NCI-H2227 (cell line): ENCODE measurements around the gene FAM3A.
"Not testable (repeated sequence)": the region's sequence is repeated elsewhere in the genome, so short reads cannot be mapped to it uniquely, and the experiment has no call there.

Experiments
- DNase-seq: peaks from one replicate; lab custom pipeline; 2025; ENCODE audit not compliant: unreplicated experiment; lab: John Stamatoyannopoulos, UW

FAM3A gene, protein sequence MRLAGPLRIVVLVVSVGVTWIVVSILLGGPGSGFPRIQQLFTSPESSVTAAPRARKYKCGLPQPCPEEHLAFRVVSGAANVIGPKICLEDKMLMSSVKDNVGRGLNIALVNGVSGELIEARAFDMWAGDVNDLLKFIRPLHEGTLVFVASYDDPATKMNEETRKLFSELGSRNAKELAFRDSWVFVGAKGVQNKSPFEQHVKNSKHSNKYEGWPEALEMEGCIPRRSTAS

DNA sequence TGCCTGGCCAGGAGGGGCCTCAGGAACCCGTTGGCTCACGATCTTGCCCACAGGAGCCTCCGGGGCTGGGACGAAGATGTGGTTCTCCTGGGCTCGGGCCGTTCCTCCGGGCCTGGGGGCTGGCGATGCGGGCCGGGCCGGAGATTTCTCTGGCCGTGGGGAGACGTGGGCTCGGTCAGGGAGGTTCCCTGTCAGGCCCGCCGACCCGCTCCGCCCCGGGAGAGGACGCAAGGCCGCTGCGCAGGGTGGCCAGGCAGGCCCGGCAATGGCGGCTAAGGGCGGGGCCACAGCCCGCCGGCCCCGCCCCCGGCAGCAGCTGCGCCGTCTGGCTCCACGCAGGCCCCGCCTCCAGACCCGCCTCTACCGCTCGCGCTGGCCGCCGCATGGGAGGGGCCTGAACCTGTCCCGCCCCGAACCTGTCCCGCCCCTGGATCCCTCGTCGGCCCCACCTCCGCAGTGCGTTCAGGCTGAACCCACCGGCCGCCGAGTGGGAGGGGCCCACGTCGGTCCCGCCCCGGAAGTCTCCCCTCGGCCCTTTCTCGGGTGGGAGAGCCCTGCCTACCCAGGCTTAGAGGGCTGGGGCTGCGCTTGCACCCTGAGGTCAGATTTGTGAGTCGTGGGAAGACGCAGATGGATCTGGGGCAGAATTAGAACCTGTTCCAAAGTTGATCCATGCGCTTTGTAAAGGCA, at the start of gene FAM3A:
Gene FAM3A (minus strand): TSS at position 267 of the 690 bp plus-strand sequence. CDS start 460 bp downstream, outside the sequence.
- DNase-seq: peak; percentile 91

DNA sequence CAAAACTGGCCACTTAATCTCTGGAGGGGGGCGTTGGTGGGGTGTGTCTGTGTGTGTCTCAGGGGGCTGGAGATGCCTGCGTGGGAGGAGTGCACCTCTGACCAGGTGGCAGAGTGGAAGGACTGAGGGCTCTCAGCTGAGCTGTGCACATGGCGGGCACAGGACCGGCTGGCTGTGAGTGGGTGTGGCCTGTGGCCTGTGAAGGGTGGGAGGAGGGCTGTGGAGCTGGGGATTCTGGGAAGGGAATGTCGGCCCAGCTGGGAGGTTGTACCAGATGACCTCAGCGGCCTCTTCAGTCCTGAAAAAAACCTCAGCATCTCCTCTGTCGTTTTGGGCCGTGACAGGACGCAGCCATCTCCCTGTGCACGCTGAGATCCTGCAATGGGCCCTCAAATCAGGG, 46.3 kb upstream of the FAM3A start:
- DNase-seq: not testable (repeated sequence)

DNA sequence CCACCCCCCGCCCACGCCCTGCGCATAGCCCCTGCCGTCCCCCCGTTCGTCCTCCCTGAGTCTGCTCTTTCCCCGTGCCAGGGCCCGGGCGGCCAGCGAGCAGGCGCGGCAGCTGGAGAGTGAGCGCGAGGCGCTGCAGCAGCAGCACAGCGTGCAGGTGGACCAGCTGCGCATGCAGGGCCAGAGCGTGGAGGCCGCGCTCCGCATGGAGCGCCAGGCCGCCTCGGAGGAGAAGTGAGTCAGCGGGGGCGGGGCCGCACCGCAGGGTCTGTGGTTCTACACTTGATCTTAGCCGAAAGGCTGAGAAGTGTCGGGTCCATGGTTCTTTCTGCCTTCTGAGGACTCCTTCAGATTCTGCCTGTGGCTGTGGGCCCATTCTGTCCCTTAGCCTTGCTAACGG, 44.3 kb upstream of the FAM3A start:
- not testable (repeated sequence) for DNase-seq

DNA sequence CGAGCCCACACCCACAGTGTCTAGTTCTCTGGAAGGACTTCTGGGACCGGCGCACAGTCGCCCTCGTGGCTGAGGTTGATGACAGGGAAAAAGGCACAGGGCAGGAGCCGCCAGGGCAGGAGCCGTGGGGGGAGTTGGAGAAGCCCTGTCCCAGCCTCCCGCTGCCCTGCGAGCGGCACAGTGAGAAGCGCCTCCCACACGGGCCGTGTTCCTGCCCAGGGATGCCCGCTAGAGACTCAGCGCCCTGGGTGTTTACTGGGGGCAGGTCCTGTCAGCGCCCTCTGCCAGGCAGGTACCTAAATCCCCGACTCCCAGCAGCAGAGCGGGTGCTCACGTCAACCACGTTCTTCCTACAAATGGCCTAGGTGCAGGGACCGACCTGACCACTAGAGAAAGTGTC, 42.9 kb upstream of the FAM3A start:
- not testable (repeated sequence) for DNase-seq

DNA sequence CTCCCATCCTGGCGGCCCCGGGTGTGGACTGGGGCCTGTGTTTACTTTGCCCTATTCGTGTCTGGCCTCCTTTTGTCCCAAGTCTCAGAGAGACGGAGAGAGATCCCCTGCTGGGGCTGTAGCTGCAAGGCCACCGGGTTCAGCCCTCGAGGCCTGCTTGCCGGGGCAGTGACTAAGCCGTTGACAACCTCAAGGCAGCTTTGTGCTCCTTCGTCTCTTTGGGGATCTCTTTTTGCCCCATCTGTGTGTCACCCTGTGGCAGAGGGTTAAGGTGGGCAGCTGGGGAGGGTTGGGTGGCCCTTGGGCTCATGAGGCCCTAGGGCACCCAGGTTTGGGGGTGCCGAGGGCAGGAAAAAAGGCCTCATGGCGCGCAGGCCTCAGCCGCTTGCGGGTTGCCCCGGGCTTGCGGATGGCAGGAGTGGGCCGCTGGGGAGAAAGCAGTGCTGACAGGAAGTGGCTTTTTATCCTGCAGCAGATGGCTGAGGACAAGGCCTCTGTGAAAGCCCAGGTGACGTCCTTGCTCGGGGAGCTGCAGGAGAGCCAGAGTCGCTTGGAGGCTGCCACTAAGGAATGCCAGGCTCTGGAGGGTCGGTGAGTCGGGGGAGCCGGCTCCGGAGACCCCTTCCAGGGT, 42.1 kb upstream of the FAM3A start:
- not testable (repeated sequence) for DNase-seq

DNA sequence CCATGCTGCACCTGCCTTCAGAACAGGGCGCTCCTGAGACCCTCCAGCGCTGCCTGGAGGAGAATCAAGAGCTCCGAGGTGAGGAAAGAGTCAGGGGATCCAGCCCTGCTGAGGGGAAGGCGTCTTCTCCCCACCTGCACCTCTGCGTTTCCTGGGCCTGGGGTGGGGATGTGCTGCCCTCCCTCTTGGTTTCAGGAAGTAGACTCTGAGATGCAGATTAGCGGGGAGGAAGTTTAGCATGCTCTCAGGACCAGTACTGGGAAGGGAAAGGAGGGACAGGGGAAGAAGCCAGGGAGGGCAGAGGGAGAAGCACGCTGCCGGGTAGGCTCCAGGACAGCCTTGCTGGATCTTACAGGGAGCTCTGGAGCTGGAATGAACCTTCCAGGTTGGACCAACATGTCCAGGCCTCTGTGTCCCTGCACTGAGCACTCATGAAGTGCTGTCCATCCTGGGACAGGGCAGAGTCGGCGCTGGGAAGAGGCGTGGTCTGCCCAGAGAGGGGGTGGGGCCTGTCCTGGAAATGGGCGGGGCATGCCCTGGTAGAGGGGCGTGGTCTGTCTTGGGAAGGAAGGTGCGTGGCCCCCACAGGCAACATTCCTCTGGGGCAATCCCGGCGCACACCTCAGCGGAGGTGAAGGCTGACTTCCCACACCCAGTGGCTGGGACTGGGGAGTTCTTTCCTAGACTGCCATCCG, 36.2 kb upstream of the FAM3A start:
- DNase-seq: not testable (repeated sequence)

DNA sequence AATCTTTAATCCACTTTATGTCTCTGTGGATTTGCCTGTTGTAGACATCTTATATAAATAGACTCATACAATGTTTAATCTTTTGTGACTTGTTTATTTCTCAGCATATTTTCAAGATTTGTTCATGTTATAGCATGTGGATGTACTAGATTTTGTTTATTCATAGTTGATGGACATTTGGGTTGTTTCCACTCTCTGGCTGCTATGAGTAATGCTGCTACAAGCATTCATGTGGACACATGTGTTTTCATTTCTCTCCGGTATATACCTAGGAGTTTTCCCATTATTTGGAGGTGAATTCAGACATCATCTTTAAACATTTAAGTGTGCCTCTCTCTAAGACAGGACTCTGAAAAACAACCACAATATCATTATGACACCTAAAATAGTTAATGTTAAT, 33.7 kb upstream of the FAM3A start:
- DNase-seq: no peak

DNA sequence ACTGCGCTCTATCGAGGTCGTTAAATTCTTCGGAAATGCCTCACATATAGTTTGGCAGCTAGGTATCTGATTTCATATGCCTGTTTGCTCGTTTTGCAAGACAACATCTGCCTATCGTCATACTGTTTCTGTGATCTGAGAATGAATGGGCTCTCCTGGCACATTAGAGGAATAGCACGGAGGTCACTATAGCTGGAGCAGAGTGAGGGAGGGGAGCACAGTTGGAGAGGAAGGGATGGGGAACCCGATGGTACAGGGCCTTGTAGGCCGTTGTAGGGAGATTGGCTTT, 31.9 kb upstream of the FAM3A start:
- no peak for DNase-seq

DNA sequence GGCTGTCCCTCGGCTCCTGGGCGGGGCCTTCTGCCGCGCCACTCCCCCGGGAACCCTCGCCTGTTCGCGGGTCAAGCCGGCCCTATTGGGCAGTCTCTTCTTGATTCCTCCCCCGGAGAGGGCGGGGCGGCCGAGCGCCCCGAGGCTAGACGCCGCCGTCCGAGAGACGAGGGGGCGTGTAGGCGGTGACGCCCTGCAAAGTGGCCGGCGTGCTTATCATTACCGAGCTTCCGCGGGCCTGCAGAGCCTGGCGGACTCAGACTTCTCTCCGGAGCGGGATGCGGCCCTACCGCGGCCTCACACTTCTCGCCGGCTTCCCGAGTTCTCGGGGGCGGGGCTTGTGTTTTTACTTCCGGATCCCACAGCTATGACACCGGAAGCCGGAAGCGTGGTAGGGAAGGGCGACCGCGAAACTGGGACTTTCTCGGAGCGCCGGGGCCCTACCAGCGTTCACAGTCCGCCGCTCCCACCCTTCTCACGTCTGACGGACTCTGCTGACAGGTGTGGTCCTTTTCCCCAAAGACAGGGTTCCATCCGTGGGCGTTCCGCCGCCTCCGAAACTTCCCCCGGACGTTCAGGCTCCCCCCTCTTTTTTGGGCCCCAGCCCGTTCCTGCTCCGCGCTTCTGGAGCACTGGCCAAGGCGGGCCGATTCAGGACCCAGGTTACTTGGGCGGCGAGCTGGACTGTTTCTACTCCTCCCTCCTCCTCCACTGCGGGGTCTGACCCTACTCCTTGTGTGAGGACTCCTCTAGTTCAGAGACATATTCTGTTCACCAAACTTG, 31.4 kb upstream of the FAM3A start, which contains the start of gene IKBKG:
Gene IKBKG (plus strand): TSS at position 376 of the 783 bp plus-strand sequence. CDS start 4,383 bp downstream, outside the sequence.
- peak; percentile 94 for DNase-seq

DNA sequence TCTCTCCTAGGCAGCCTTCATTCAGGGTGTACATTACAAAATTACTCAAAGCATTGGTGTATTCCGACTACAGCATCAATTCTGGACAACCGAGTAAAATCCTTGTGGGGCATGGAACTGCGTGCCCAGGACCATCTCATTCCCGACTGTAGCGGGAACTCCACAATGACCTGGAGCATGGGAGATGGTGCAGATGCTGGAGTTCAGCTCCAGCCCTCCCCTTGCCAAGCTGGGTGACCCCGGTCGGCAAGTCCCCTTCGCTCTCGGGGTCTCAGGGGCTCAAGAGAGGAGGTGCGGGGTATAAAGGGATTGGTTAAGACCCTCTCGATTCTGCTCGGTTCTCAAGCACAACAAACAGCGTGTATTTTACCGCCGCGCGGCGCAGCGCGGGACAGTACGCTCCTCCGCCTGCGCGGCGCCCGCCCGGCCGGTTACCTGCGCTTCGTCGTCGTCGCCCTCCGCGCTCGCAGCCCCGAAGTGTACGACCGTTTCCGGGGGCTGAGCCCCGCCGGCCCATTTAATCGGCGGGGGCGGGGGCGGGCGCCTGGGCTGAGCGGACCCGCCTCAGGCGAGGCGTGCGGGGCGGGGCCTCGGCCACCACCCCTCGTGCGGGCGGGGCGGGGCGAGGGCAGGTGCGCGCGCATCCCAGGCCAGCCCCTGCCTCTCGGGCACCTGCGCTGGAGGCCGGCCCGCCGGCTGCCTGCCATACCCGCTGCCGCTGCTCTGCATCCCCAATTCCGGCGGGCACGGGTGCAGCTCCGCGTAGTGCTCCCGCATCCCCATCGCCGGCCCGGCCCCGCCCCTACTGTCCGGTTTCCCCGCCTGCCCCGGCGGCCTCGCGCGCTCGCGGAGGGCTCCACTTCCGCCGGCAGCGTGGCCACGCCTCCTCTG, 30.6 kb upstream of the FAM3A start, which contains the start of gene G6PD:
Gene G6PD (minus strand): TSS at position 493 of the 891 bp plus-strand sequence. CDS start 691 bp downstream, outside the sequence.
- peak; percentile 88 for DNase-seq

DNA sequence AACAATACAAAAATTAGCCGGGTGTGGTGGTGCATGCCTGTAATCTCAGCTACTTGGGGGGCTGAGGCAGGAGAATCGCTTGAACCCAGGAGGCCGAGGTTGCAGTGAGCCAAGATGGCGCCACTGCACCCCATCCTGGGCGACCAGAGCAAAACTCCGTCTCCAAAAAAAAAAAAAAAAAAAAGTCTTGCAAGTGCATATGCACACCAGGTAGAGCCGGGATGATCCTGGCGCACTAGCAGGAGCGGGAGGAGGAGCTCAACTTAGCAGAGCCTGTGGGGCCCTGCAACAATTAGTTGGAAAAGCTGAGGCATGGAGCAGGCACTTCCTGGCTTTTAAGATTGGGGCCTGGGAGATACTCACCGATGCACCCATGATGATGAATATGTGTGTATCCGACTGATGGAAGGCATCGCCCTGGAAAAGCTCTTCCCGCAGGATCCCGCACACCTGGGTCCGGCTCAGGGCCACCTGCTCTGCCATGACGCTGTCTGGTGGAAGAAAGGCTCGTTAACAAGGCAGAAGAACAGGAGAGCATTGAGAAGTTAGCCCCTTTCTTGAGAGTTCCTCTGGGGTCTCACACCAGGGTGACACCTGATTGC, 29.7 kb upstream of the FAM3A start:
- no peak for DNase-seq

DNA sequence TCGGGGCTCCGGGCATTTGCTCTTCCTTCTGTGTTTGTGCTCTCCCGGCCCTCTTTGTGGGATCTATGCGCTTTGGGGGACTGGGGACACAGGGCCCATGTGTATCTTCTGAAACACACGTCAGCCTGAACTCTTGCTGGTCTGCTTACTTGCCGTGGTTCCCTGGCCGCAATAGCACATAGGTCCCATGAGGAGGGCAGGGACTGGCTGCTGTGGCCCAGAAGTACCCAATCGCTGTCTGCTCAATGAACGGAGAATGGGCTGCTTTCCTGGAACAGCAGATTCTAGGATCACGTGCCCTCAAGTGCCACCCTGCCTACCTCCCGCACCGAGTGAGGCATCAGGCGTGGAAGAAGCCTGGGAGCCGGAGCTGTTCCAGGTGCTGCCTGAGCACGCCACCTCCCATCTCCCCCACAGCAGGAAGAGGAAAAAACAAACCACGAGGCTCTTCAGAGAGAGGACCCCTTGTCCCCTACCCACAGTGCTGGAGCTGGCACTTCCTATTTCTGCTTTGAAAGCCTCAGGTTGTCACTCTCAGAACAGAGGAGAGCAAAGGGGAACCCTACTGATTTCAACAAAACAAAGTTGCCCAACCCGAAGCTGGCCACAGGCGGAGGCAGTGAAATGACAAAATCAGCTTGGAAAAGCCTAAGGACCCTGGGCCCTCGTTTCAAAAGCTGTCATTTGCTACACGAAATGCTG, 26.8 kb upstream of the FAM3A start:
- DNase-seq: no peak

DNA sequence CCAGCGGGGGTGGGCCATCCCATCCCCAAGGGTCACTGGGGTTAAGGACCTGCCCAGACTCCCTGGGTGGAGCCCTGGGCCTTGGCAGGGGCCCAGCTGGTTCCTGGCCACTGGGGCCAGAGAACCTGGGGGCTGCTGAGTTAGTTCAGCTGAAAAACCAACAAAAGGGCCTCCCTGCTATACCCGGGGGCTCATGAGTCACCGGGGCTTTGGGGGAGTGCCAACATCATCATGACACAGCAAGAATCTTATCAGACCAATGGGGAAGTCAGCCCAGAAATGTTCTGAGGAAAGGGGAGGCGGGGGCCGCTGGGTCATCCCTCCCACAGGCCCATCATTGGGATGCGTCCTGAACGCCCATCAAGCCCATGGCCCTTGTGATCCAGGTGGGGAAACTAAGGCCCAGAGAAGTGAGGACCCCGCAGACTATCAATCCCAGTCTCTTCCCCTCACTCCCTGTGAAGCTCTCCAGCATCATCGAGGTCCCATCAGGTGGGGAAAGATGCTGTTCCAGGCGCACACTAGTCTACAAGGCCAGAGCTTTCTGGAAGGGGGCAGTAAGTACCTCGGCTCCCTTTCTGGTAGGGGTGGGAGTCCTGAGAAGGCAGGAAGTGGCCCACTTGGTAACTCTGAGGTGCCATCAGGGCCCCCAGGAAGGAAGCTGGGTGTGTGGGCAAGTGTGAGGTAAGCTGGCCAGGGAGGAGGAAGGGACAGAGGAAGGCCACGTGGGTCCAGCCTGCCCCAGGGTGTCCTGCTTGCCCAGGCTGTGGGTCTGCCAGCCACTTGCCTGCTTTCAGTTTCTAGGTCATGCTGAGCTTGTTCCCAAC, 26.1 kb upstream of the FAM3A start:
- no peak for DNase-seq

DNA sequence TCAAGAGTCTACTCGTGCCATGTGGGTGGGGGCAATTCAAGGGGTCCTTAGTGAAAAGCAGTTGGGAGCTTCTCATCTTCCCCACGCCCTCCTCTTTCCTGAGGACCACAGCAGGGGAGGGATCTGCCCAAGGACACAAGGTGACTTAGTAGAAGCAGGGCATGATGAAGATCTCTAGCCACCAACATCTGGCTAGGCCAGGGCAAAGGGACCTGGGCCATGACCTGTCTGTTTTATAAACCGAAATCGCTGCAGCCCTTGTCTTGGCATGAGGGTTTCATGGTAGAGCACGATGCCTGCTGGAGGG, 25.5 kb upstream of the FAM3A start:
- no peak for DNase-seq

DNA sequence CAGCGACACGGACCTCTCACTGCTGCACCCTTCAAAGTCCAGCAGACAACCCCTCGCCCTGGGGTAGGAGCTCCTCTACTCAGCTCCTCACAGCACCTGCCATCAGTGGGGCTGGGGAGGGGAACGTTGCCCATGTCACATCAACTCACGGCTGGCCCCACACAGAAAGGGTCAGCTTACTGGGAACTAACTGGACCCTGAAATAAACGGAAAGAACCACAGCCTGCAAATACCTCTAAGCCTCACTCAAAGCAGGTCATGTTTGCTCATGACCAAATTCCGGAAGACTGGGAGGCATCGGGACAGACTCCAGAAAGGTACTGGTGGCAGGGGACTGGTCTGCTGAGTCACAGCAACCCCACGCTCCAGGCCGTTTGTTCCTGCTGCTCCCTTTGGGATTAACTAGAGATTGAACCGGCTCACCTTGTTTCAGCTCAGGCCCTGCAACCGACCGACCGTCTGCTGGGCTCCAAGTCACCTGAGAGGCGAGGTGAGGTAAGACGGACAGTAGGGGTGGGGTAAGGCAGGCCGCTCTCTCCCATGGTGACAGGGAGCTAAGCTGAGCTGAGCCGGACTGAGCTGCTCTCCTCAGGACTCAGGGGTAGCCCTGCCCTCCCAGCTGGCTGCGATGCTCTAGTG, 25.0 kb upstream of the FAM3A start:
- DNase-seq: no peak

DNA sequence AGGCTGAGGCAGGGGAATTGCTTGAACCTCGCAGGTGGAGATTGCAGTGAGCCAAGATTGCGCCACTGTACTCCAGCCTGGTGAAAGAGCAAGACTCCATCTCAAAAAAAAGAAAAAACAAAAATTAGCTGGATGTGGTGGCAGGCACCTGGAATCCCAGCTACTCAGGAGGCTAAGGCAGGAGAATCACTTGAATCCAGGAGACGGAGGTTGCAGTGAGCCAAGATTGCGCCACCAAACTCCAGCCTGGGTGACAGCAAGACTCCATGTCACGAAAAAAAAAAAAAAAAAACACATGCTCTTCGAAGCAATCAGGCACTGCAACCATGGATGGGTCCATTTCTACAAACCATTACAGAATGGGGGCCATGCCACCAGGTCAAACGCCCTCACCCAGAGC, 24.3 kb upstream of the FAM3A start:
- not testable (repeated sequence) for DNase-seq

DNA sequence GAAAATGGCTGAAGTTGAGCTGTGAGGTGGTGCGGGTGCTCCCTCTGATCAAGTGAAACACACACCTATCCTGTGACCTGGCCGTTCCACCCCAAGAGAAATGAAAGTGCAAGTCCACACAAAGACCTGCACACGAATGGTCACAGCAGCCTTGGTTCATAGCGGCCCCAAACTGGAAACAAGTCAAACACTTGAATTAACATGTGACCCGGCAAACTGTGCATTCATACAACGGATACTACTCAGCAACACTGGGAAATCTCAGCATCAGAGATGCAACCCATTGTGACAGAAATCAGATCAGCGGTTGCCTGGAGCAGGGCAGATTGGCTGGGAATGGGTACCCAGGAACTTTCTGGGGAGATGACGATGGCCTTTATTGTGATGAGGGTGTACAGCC, 23.0 kb upstream of the FAM3A start:
- no peak for DNase-seq

DNA sequence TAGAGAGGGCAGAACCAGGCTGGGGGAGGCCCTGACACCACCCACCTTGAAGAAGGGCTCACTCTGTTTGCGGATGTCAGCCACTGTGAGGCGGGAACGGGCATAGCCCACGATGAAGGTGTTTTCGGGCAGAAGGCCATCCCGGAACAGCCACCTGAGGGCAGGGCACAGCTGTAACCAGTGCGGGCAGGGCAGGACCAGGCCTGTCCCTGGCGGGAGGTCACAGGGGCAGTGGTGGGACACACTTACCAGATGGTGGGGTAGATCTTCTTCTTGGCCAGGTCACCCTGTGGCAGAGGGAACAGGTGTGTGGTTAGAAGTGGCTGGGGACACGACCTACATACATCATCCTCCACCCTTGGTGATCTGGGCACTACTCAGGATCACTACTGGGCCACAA, 19.9 kb upstream of the FAM3A start:
- DNase-seq: no peak
